Gastrocnemius medialis (tissue), 4 donors: ENCODE measurements around the gene RAB40C. TPM values are rescaled to one million over a fixed set of nuclear protein-coding genes. Genes with fewer than 3 reads are reported as not detected.
A peak's percentile ranks its signal among the peaks of the same experiment; 100 is the strongest.

Experiments used
- ATAC-seq, 2 donors: fragments of 150-250 bp; one replicate each; pipeline ENCODE4 v1.9.1; 2016
- DNase-seq, 2 donors: peaks; one replicate each; pipeline ENCODE4 v3.0.0-alpha.2; 2019
- H3K27ac ChIP-seq, 4 donors: fragments of 200-600 bp; sonication (generic); 1 replicate in 1 of 4; 2 replicates in 3 of 4; pipeline ENCODE4 v1.5.1; 2016 to 2018; ENCODE audit warnings: mild to moderate bottlenecking in 2 of 4, moderate library complexity in 1 of 4
- H3K27me3 ChIP-seq, 3 donors: fragments of 200-600 bp; sonication (generic) in 2 of 3; 1 replicate in 1 of 3; 2 replicates in 2 of 3; pipeline versions ENCODE4 v1.5.1 to v1.6.0; 2016 to 2019; ENCODE audit warnings: mild to moderate bottlenecking in 1 of 3, moderate library complexity in 1 of 3
- H3K36me3 ChIP-seq, 2 donors: fragments of 200-600 bp; sonication (generic) in 1 of 2; one replicate each; pipeline ENCODE4 v1.5.1; 2017 to 2018
- H3K4me1 ChIP-seq, 2 donors: fragments of 200-600 bp; sonication (generic) in 1 of 2; one replicate each; pipeline ENCODE4 v1.5.1; 2016 to 2017; ENCODE audit warnings: mild to moderate bottlenecking in 2 of 2
- H3K4me3 ChIP-seq, 4 donors: fragments of 200-600 bp; sonication (generic) in 3 of 4; 1 replicate in 1 of 4; 2 replicates in 3 of 4; pipeline ENCODE4 v1.5.1; 2016 to 2019; ENCODE audit warnings: mild to moderate bottlenecking in 2 of 4
- H3K9me3 ChIP-seq, 3 donors: fragments of 200-600 bp; sonication (generic) in 2 of 3; 1 replicate in 1 of 3; 2 replicates in 2 of 3; pipeline ENCODE4 v1.5.1; 2016 to 2019
- CTCF ChIP-seq, 5 experiments: fragments of 450-650 bp in 3 of 5; fragments of 200-600 bp in 2 of 5; sonication (generic) in 2 of 5; IDR thresholded peaks in 4 of 5; conservative IDR thresholded peaks in 1 of 5; 1 replicate in 4 of 5; 2 replicates in 1 of 5; pipeline ENCODE4 v1.5.1; 2016 to 2019; ENCODE audit warnings: antibody characterized with exemption in 5 of 5, mild to moderate bottlenecking in 3 of 5, moderate library complexity in 3 of 5
- POLR2A ChIP-seq, 2 donors: fragments of 450-650 bp; IDR thresholded peaks; one replicate each; pipeline ENCODE4 v1.6.1; 2017; ENCODE audit warnings: antibody characterized with exemption in 2 of 2, mild to moderate bottlenecking in 2 of 2, moderate library complexity in 2 of 2
- in situ Hi-C, 4 donors: fragments of 200-750 bp; cut with MboI; loops; one replicate each; pipeline versions ENCODE4 v1.15.0 to v1.8.0; 2017; ENCODE audit warnings: low sequenced_read_pairs in 4 of 4
- intact Hi-C: fragments of 100-400 bp; cut with DNase I; formaldehyde crosslinking; loops from one replicate; pipeline ENCODE4 v1.15.1; 2023; ENCODE audit warnings: low total_unique reads
- total RNA-seq, 4 donors: library from RNA; depleted of rRNA; stranded (reverse); fragments of >200 nt; gene quantifications; one replicate each; pipeline versions ENCODE4 v1.1.0 to v1.2.3, GENCODE V29; 2016

RAB40C gene
- total RNA-seq, 4 donors from 2014 or later: 15.6 to 29.3 (median 21.4) TPM

- peaks cover 12 to 21% of the 10 kb centered on the region in 2 donors for H3K4me1 ChIP-seq
- DNase-seq: no peak
- no peak overlapping the region for H3K4me3 ChIP-seq
- no peak for ATAC-seq
- intact Hi-C loops: no loop called here
- in situ Hi-C loops: no loop called here
- no peak for TF ChIP-seq POLR2A (IDR thresholded peaks at IDR 0.05)
- TF ChIP-seq CTCF (IDR thresholded peaks at IDR 0.05 in 4 of 5, conservative IDR thresholded peaks at IDR 0.05 in 1 of 5): no peak
- H3K9me3 ChIP-seq: no peaks in the 10 kb centered on the region
- H3K27ac ChIP-seq: no peak overlapping the region
- no peaks in the 10 kb centered on the region for H3K36me3 ChIP-seq
- H3K27me3 ChIP-seq: no peaks in the 10 kb centered on the region
Observed at GRCh38 chr16:582218-582613, 7.7 kb upstream of the RAB40C start.

- intact Hi-C loops: no loop called here
- H3K27ac ChIP-seq: no peak overlapping the region
- TF ChIP-seq POLR2A (IDR thresholded peaks at IDR 0.05): no peak
- no peak for TF ChIP-seq CTCF (IDR thresholded peaks at IDR 0.05 in 4 of 5, conservative IDR thresholded peaks at IDR 0.05 in 1 of 5)
- H3K27me3 ChIP-seq: no peaks in the 10 kb centered on the region
- H3K4me3 ChIP-seq: no peak overlapping the region
- peaks cover 16 to 26% of the 10 kb centered on the region in 2 donors for H3K4me1 ChIP-seq
- DNase-seq: peak in 1 of 2 donors; percentile 57
- no peak for ATAC-seq
- no peaks in the 10 kb centered on the region for H3K9me3 ChIP-seq
- in situ Hi-C loops: no loop called here
- H3K36me3 ChIP-seq: no peaks in the 10 kb centered on the region
Observed at GRCh38 chr16:582614-583331, 7.1 kb upstream of the RAB40C start.

GRCh38 chr16:583470-583814, 6.4 kb upstream of the RAB40C start:
- H3K36me3 ChIP-seq: no peaks in the 10 kb centered on the region
- no peaks in the 10 kb centered on the region for H3K27me3 ChIP-seq
- DNase-seq (no peak), ATAC-seq (no peak)
- TF ChIP-seq CTCF (IDR thresholded peaks at IDR 0.05 in 4 of 5, conservative IDR thresholded peaks at IDR 0.05 in 1 of 5) (no peak), POLR2A (IDR thresholded peaks at IDR 0.05) (no peak)
- intact Hi-C loops: no loop called here
- no peak overlapping the region for H3K27ac ChIP-seq
- H3K4me3 ChIP-seq: no peak overlapping the region
- H3K4me1 ChIP-seq: peaks cover 22 to 33% of the 10 kb centered on the region in 2 donors
- H3K9me3 ChIP-seq: no peaks in the 10 kb centered on the region
- in situ Hi-C loops: no loop called here

- TF ChIP-seq CTCF (IDR thresholded peaks at IDR 0.05 in 4 of 5, conservative IDR thresholded peaks at IDR 0.05 in 1 of 5): no peak
- TF ChIP-seq POLR2A (IDR thresholded peaks at IDR 0.05): no peak
- Histone ChIP-seq H3K27me3 (no peaks in the 10 kb centered on the region), H3K36me3 (no peaks in the 10 kb centered on the region), H3K9me3 (no peaks in the 10 kb centered on the region), H3K27ac (no peak overlapping the region), H3K4me1 (peaks cover 22 to 33% of the 10 kb centered on the region in 2 donors), H3K4me3 (no peak overlapping the region)
- intact Hi-C loops: no loop called here
- no peak for DNase-seq
- ATAC-seq: no peak
- in situ Hi-C loops: no loop called here
Observed at GRCh38 chr16:583815-584591, 5.9 kb upstream of the RAB40C start.
